Mammary epithelial cell (primary cell): ENCODE results near the gene SUGP2.

Experiments used
- EZH2 ChIP-seq: IDR thresholded peaks from 2 replicates; pipeline ENCODE4 v1.6.1; 2012; ENCODE audit warnings: low read length, inconsistent platforms, borderline replicate concordance
- TF ChIP-seq, protein P1 (sequence below), 2 donors: IDR thresholded peaks in 1 of 2; conservative IDR thresholded peaks in 1 of 2; 2 replicates each; pipeline ENCODE4 v1.5.1; 2011 to 2012; ENCODE audit warnings: inconsistent platforms in 2 of 2, low read length in 2 of 2, mild to moderate bottlenecking in 2 of 2, control low read depth in 1 of 2, low read depth in 1 of 2; ENCODE audit not compliant: insufficient read depth in 1 of 2; ENCODE audit errors: extremely low read depth in 1 of 2

DNA sequence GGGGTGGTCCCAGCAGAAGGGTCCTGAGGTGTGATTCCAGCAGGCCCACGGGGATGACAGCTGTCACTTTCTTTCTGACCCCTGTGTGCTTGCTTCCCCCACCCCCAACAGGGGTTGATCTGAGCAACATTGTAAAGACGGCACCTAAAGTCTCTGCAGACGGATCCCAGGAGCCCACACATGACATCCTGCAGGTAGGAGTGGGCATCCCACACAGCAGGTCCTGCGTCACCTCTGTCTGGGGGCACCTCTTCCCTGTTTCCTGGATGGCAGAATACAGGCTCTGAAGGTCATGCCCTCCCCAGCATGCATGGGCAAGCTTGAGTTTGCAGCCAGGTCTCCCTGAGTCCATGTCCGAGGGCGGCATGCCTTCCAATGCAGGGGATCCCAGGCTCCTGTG lies 10.6 kb upstream of the SUGP2 start:
- TF ChIP-seq, protein P1, sequence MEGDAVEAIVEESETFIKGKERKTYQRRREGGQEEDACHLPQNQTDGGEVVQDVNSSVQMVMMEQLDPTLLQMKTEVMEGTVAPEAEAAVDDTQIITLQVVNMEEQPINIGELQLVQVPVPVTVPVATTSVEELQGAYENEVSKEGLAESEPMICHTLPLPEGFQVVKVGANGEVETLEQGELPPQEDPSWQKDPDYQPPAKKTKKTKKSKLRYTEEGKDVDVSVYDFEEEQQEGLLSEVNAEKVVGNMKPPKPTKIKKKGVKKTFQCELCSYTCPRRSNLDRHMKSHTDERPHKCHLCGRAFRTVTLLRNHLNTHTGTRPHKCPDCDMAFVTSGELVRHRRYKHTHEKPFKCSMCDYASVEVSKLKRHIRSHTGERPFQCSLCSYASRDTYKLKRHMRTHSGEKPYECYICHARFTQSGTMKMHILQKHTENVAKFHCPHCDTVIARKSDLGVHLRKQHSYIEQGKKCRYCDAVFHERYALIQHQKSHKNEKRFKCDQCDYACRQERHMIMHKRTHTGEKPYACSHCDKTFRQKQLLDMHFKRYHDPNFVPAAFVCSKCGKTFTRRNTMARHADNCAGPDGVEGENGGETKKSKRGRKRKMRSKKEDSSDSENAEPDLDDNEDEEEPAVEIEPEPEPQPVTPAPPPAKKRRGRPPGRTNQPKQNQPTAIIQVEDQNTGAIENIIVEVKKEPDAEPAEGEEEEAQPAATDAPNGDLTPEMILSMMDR (conservative IDR thresholded peaks at IDR 0.05 in 1 of 2, IDR thresholded peaks at IDR 0.05 in 1 of 2; ENCODE audit: extremely low read depth in 1 of 2, insufficient read depth in 1 of 2, low read depth in 1 of 2, low read length in 2 of 2): no peak
- no peak for TF ChIP-seq EZH2
